Natural killer cell (primary cell): ENCODE data around the gene PLGRKT. TPM values are rescaled to one million over a fixed set of nuclear protein-coding genes. Genes with fewer than 3 reads are reported as not detected.

Experiments
- ATAC-seq, 3 donors: fragments of 150-1000 bp in 2 of 3; fragments of 200-7000 bp in 1 of 3; cut with Tn5 transposase; 1 replicate in 1 of 3; 2 replicates in 2 of 3; pipeline ENCODE4 v1.10.0; 2021; ENCODE audit warnings: mild to moderate bottlenecking in 2 of 3, moderate library complexity in 2 of 3
- DNase-seq, 2 donors: peaks; one replicate each; pipeline versions ENCODE4 v3.0.0 to v3.0.0-alpha.2; 2013 to 2021; ENCODE audit warnings: mixed read lengths in 1 of 2
- H3K27ac ChIP-seq: one replicate; pipeline ENCODE4 v1.5.1; 2013; ENCODE audit warnings: mild to moderate bottlenecking, low read length
- H3K27me3 ChIP-seq: one replicate; pipeline ENCODE4 v1.6.1; 2013; ENCODE audit warnings: low read length; ENCODE audit not compliant: control insufficient read depth, insufficient read depth
- H3K36me3 ChIP-seq: one replicate; pipeline ENCODE4 v1.6.1; 2013; ENCODE audit warnings: low read length; ENCODE audit not compliant: control insufficient read depth, insufficient read depth
- H3K4me1 ChIP-seq: one replicate; pipeline ENCODE4 v1.6.1; 2013; ENCODE audit warnings: low read length; ENCODE audit not compliant: control insufficient read depth, insufficient read depth
- H3K4me3 ChIP-seq: one replicate; pipeline ENCODE4 v1.5.1; 2013; ENCODE audit warnings: low read length
- H3K9me3 ChIP-seq: one replicate; pipeline ENCODE4 v1.6.1; 2013; ENCODE audit warnings: low read length; ENCODE audit not compliant: control insufficient read depth, insufficient read depth
- H3K27ac Mint-ChIP-seq, 2 donors: one replicate each; pipeline ENCODE4 v1.8.0; 2022; ENCODE audit warnings: mild to moderate bottlenecking in 2 of 2, mixed read lengths in 2 of 2, moderate library complexity in 1 of 2
- H3K27me3 Mint-ChIP-seq, 2 donors: one replicate each; pipeline ENCODE4 v1.8.0; 2022; ENCODE audit warnings: low read depth in 2 of 2, mixed read lengths in 2 of 2
- H3K36me3 Mint-ChIP-seq: one replicate; pipeline ENCODE4 v1.8.0; 2022; ENCODE audit warnings: mixed read lengths
- H3K4me1 Mint-ChIP-seq, 2 donors: one replicate each; pipeline ENCODE4 v1.8.0; 2022; ENCODE audit warnings: mixed read lengths in 2 of 2
- H3K4me3 Mint-ChIP-seq: one replicate; pipeline ENCODE4 v1.8.0; 2022; ENCODE audit warnings: mild to moderate bottlenecking, moderate library complexity, mixed read lengths
- H3K9me3 Mint-ChIP-seq, 2 donors: one replicate each; pipeline ENCODE4 v1.8.0; 2022; ENCODE audit warnings: mixed read lengths in 2 of 2
- CTCF ChIP-seq: fragments of 200-600 bp; IDR thresholded peaks from one replicate; pipeline ENCODE4 v1.8.0; 2022; ENCODE audit warnings: antibody characterized with exemption
- WGBS: methylation state at CpG from one replicate; pipeline ENCODE4 v1.1.7; 2013; ENCODE audit warnings: missing lambda C conversion rate; ENCODE audit not compliant: insufficient coverage; 5-methylcytosine and 5-hydroxymethylcytosine counted together
- intact Hi-C: fragments of 100-400 bp; cut with micrococcal nuclease; formaldehyde crosslinking; loops from one replicate; pipeline ENCODE4 v1.14.2; 2022
- total RNA-seq, 4 donors: library from RNA; stranded (reverse); fragments of 120-200 nt in 1 of 4; gene quantifications; one replicate each; pipeline versions ENCODE4 v1.2.3 to v1.2.4, GENCODE V29; 2013 to 2022

Gene PLGRKT
- total RNA-seq, 3 donors from 2014 or later (not counting 1 experiment from before 2014, with no cell fraction given), result 14.7 to 17.8 (median 17.3) TPM

DNA sequence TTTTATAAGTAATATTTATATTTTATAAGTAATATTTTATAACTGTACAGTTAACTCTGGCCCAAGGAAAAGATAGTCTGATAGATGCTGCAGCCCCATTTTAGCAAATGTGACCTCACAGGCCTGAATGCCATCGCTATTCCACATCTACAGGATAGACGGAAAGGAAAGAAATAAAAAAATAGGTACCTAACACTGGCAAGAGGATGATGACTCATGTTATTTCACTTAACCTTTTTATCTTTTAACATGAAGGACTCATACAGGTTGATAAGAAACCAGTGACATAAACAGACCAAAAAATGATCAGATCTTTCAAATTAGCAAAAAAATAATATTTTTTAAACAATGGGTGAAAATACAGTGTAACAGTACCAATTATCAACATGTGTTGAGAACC, 15.3 kb upstream of the PLGRKT start:
- Mint-ChIP-seq H3K27me3 (no peaks in the 10 kb centered on the region), H3K4me1 (peaks cover 29 to 34% of the 10 kb centered on the region in 2 donors), H3K27ac (peak overlapping the region in 1 of 2 donors; percentile 98), H3K36me3 (no peaks in the 10 kb centered on the region), H3K4me3 (no peak overlapping the region), H3K9me3 (no peaks in the 10 kb centered on the region)
- peaks cover 15% of the 10 kb centered on the region for H3K4me1 ChIP-seq
- no peak overlapping the region for H3K4me3 ChIP-seq
- DNase-seq (no peak), ATAC-seq (no peak)
- no peaks in the 10 kb centered on the region for H3K9me3 ChIP-seq
- intact Hi-C loops, result loop anchor here (5.0 kb wide), 1 partner anchor 139 kb away; no protein-coding TSS in a partner anchor
- H3K36me3 ChIP-seq, result peaks cover 4% of the 10 kb centered on the region
- no peak overlapping the region for H3K27ac ChIP-seq
- WGBS, result 76% methylated on average over 2 of the region's 2 CpGs
- TF ChIP-seq CTCF, result no peak
- H3K27me3 ChIP-seq, result no peaks in the 10 kb centered on the region

- Histone ChIP-seq H3K36me3 (peaks cover under 1% of the 10 kb centered on the region), H3K9me3 (no peaks in the 10 kb centered on the region), H3K27me3 (no peaks in the 10 kb centered on the region), H3K4me3 (no peak overlapping the region), H3K27ac (no peak overlapping the region), H3K4me1 (peaks cover 15% of the 10 kb centered on the region)
- Mint-ChIP-seq H3K36me3 (no peaks in the 10 kb centered on the region), H3K27me3 (no peaks in the 10 kb centered on the region), H3K4me1 (peaks cover 29 to 34% of the 10 kb centered on the region in 2 donors), H3K4me3 (peak overlapping the region; percentile 65), H3K27ac (peak overlapping the region; percentile 94 to 98), H3K9me3 (no peaks in the 10 kb centered on the region)
- 100% methylated on average over 1 of the region's 1 CpG for WGBS
- DNase-seq (no peak), ATAC-seq (no peak)
- TF ChIP-seq CTCF, result no peak
- intact Hi-C loops, result loop anchor here (5.0 kb wide), 1 partner anchor 140 kb away; no protein-coding TSS in a partner anchor
These were observed 14.5 kb upstream of the PLGRKT start for GRCh38 chr9:5452286-5452609.

- 6% methylated on average over 34 of the region's 36 CpGs for WGBS
- Mint-ChIP-seq H3K9me3 (no peaks in the 10 kb centered on the region), H3K4me1 (peaks cover 29 to 34% of the 10 kb centered on the region in 2 donors)
These were observed 12.8 kb upstream of the PLGRKT start, which contains the start of gene CD274 for GRCh38 chr9:5450359-5451091. Gene CD274, plus strand, starts transcription at chr9:5450542. Its CDS starts 5,572 bp downstream, at chr9:5456114.

More at GRCh38 chr9:5450359-5451091, 12.8 kb upstream of the PLGRKT start, which contains the start of gene CD274:
- Mint-ChIP-seq H3K27ac (peak within 1 kb of the TSS; percentile 94 to 98), H3K36me3 (no peaks in the 10 kb centered on the region), H3K4me3 (peak within 1 kb of the TSS; percentile 96), H3K27me3 (peaks cover 0 to 4% of the 10 kb centered on the region in 2 donors)
- Histone ChIP-seq H3K36me3 (no peaks in the 10 kb centered on the region), H3K9me3 (no peaks in the 10 kb centered on the region), H3K27ac (peak within 1 kb of the TSS; percentile 92), H3K4me1 (peaks cover 15% of the 10 kb centered on the region), H3K4me3 (peak within 1 kb of the TSS; percentile 67), H3K27me3 (no peaks in the 10 kb centered on the region)
- DNase-seq (peak; percentile 73 to 90), ATAC-seq (peak; percentile 96 to 97 (median 96))
- peak; percentile 45 for TF ChIP-seq CTCF
- intact Hi-C loops, result loop anchor here (5.0 kb wide), 1 partner anchor 142 kb away; no protein-coding TSS in a partner anchor
